IMR-90 (cell line): ENCODE data around the gene C12orf54. TPM values are rescaled to one million over a fixed set of nuclear protein-coding genes. Genes with fewer than 3 reads are reported as not detected.

Experiments used
- ATAC-seq: fragments of 200-7000 bp; cut with Tn5 transposase; 2 replicates; pipeline ENCODE4 v1.9.1; 2020; ENCODE audit warnings: low read depth, mild to moderate bottlenecking, moderate library complexity
- BruUV-seq: library from RNA; stranded (reverse); fragments of 400-500 nt; replicated peaks from 2 replicates; lab custom pipeline; 2021; lab: Mats Ljungman, UMichigan
- CTCF ChIA-PET: fragments of 300-600 bp; formaldehyde crosslinking; extraction: SDS; loops from one replicate; lab custom pipeline; 2021; ENCODE audit warnings: antibody characterized with exemption; lab: Yijun Ruan, JAX
- POLR2A ChIA-PET: fragments of 300-600 bp; sonication (Branson Sonifier 250); formaldehyde crosslinking; loops from one replicate; lab custom pipeline; 2022; ENCODE audit warnings: antibody characterized with exemption; ENCODE audit not compliant: unreplicated experiment; lab: Charles Lee
- DNase-seq: peaks from one replicate; pipeline ENCODE4 v3.0.0; 2013
- H2AFZ ChIP-seq: replicated peaks from 2 replicates; pipeline ENCODE3; 2013; ENCODE audit warnings: low read length, mild to moderate bottlenecking; ENCODE audit not compliant: poor library complexity
- H2AK5ac ChIP-seq: 2 replicates; pipeline ENCODE4 v1.6.1; 2013; ENCODE audit warnings: low read depth, low read length, inconsistent platforms
- H2AK9ac ChIP-seq: replicated peaks from 2 replicates; pipeline ENCODE3; 2013; ENCODE audit warnings: mild to moderate bottlenecking, low read depth, low read length, moderate library complexity; ENCODE audit not compliant: poor library complexity
- H2BK120ac ChIP-seq: 2 replicates; pipeline ENCODE4 v1.6.1; 2013; ENCODE audit warnings: low read depth, low read length, inconsistent platforms
- H2BK15ac ChIP-seq: 3 replicates; pipeline ENCODE4 v1.6.1; 2013; ENCODE audit warnings: low read depth, low read length, inconsistent platforms
- H2BK20ac ChIP-seq: 2 replicates; pipeline ENCODE4 v1.6.1; 2013; ENCODE audit warnings: low read depth, mild to moderate bottlenecking, inconsistent platforms, low read length, moderate library complexity
- H2BK5ac ChIP-seq: 2 replicates; pipeline ENCODE4 v1.6.1; 2013; ENCODE audit warnings: mild to moderate bottlenecking, low read depth, low read length, inconsistent platforms; ENCODE audit not compliant: poor library complexity, severe bottlenecking
- H3K14ac ChIP-seq: replicated peaks from 2 replicates; pipeline ENCODE4 v1.6.1; 2013; ENCODE audit warnings: low read depth, low read length, inconsistent platforms
- H3K18ac ChIP-seq: 2 replicates; pipeline ENCODE4 v1.6.1; 2013; ENCODE audit warnings: low read depth, low read length, control low read depth
- H3K23ac ChIP-seq: 2 replicates; pipeline ENCODE4 v1.6.1; 2013; ENCODE audit warnings: low read depth, low read length, inconsistent platforms
- H3K27ac ChIP-seq: 2 replicates; pipeline ENCODE4 v1.5.1; 2013; ENCODE audit warnings: mild to moderate bottlenecking, control low read depth, low read length; ENCODE audit not compliant: insufficient read depth
- H3K27me3 ChIP-seq: 2 replicates; pipeline ENCODE4 v1.6.1; 2013; ENCODE audit warnings: low read length; ENCODE audit not compliant: control insufficient read depth, insufficient read depth
- H3K36me3 ChIP-seq: 2 replicates; pipeline ENCODE4 v1.6.1; 2013; ENCODE audit warnings: low read length, mixed read lengths; ENCODE audit not compliant: control insufficient read depth, insufficient read depth
- H3K4ac ChIP-seq: 2 replicates; pipeline ENCODE4 v1.6.1; 2013; ENCODE audit warnings: low read depth, low read length, inconsistent platforms
- H3K4me1 ChIP-seq: 2 replicates; pipeline ENCODE4 v1.6.1; 2013; ENCODE audit warnings: low read length, mixed read lengths; ENCODE audit not compliant: control insufficient read depth, insufficient read depth
- H3K4me2 ChIP-seq: 2 replicates; pipeline ENCODE4 v1.6.1; 2013; ENCODE audit warnings: low read depth, mild to moderate bottlenecking, control low read depth, low read length, moderate library complexity
- H3K4me3 ChIP-seq: 2 replicates; pipeline ENCODE4 v1.5.1; 2013; ENCODE audit warnings: low read depth, mild to moderate bottlenecking, control low read depth, low read length, moderate library complexity; ENCODE audit not compliant: insufficient read depth
- H3K56ac ChIP-seq: 2 replicates; pipeline ENCODE4 v1.6.1; 2013; ENCODE audit warnings: low read length, inconsistent platforms; ENCODE audit not compliant: insufficient read depth; ENCODE audit errors: extremely low read depth
- H3K79me1 ChIP-seq, 2 experiments: 2 replicates each; pipeline ENCODE4 v1.6.1; 2013; ENCODE audit warnings: low read length in 2 of 2, inconsistent platforms in 1 of 2, low read depth in 1 of 2
- H3K9ac ChIP-seq: 2 replicates; pipeline ENCODE4 v1.6.1; 2013; ENCODE audit warnings: low read depth, low read length, control low read depth
- H3K9me1 ChIP-seq: 2 replicates; pipeline ENCODE4 v1.6.1; 2013; ENCODE audit warnings: low read length, inconsistent platforms; ENCODE audit not compliant: insufficient read depth
- H3K9me3 ChIP-seq: 2 replicates; pipeline ENCODE4 v1.6.1; 2013; ENCODE audit warnings: low read length; ENCODE audit not compliant: control insufficient read depth, insufficient read depth
- H4K20me1 ChIP-seq: 2 replicates; pipeline ENCODE4 v1.6.1; 2013; ENCODE audit warnings: low read length, inconsistent platforms; ENCODE audit not compliant: insufficient read depth
- H4K5ac ChIP-seq: 2 replicates; pipeline ENCODE4 v1.6.1; 2013; ENCODE audit warnings: mild to moderate bottlenecking, low read depth, low read length, control low read depth
- H4K8ac ChIP-seq, 2 experiments: 2 replicates each; pipeline ENCODE4 v1.6.1; 2013; ENCODE audit warnings: low read depth in 2 of 2, low read length in 2 of 2, control low read depth in 1 of 2, inconsistent platforms in 1 of 2
- H4K91ac ChIP-seq: 2 replicates; pipeline ENCODE4 v1.6.1; 2013; ENCODE audit warnings: low read depth, low read length, inconsistent platforms; ENCODE audit not compliant: insufficient read depth
- CTCF ChIP-seq: conservative IDR thresholded peaks from 2 replicates; pipeline ENCODE4 v1.5.1; 2012; ENCODE audit warnings: mild to moderate bottlenecking, low read depth, low read length, improper control_type of control experiment
- MAFK ChIP-seq: IDR thresholded peaks from 2 replicates; pipeline ENCODE4 v1.6.1; 2012; ENCODE audit warnings: low read depth, low read length, improper control_type of control experiment
- RAD21 ChIP-seq: IDR thresholded peaks from 2 replicates; pipeline ENCODE4 v1.6.1; 2012; ENCODE audit warnings: low read length, improper control_type of control experiment
- USF2 ChIP-seq: fragments of 150-350 bp; IDR thresholded peaks from 2 replicates; pipeline ENCODE4 v1.6.1; 2017; ENCODE audit warnings: mild to moderate bottlenecking, antibody characterized with exemption, low read length, low read depth
- WGBS, 2 experiments: methylation state at CpG; one replicate each; pipeline versions ENCODE4 v1.1.5 to v1.1.7; 2013; ENCODE audit warnings: missing lambda C conversion rate in 2 of 2; ENCODE audit not compliant: insufficient read length in 1 of 2; ENCODE audit errors: extremely low coverage in 2 of 2; 5-methylcytosine and 5-hydroxymethylcytosine counted together
- dilution Hi-C: fragments of 300-500 bp; cut with HindIII; formaldehyde crosslinking; loops from one replicate; pipeline ENCODE4 v1.14.3; 2018; ENCODE audit warnings: low sequenced_read_pairs; ENCODE audit not compliant: unreplicated experiment
- in situ Hi-C: fragments of 300-500 bp; cut with MboI; formaldehyde crosslinking; loops from 3 replicates; pipeline ENCODE4 v1.14.3; 2019; ENCODE audit warnings: low sequenced_read_pairs, inconsistent platforms, mixed read lengths
- intact Hi-C: fragments of 100-400 bp; cut with micrococcal nuclease; formaldehyde crosslinking; loops from 2 replicates; pipeline ENCODE4 v1.10.0; 2022
- polyA plus RNA-seq, 3 experiments: library from polyadenylated mRNA; depleted of rRNA; stranded (reverse); fragments of >200 nt; gene quantifications; 2 replicates each; pipeline ENCODE4 v1.2.3, GENCODE V29; 2012; ENCODE audit warnings: low replicate concordance in 1 of 3
- total RNA-seq: library from RNA; depleted of rRNA; stranded (reverse); fragments of >200 nt; gene quantifications from 2 replicates; pipeline ENCODE4 v1.2.3, GENCODE V29; 2012; rRNA removed

Gene C12orf54
- total and polyA plus RNA-seq, 2 of the 4 experiments (the other 2 are of a cell fraction) = not detected

- Histone ChIP-seq H3K27me3 (peaks cover 4% of the 10 kb centered on the region; the same call in 1 of the 2 replicates), H3K23ac (no peak overlapping the region), H3K4me2 (no peak overlapping the region), H3K36me3 (no peaks in the 10 kb centered on the region), H3K4me3 (no peak overlapping the region), H4K91ac (no peak overlapping the region), H3K4ac (no peak overlapping the region), H2BK15ac (no peak overlapping the region), H2AFZ (no peak overlapping the region), H2BK20ac (no peak overlapping the region), H3K18ac (no peak overlapping the region), H4K20me1 (no peaks in the 10 kb centered on the region), H3K56ac (no peak overlapping the region), H2AK5ac (no peak overlapping the region), H2AK9ac (no peak overlapping the region), H3K4me1 (no peaks in the 10 kb centered on the region), H3K27ac (no peak overlapping the region), H3K9ac (no peak overlapping the region), H3K79me1 (no peaks in the 10 kb centered on the region), H4K5ac (no peak overlapping the region), H3K9me1 (no peaks in the 10 kb centered on the region), H4K8ac (no peak overlapping the region), H2BK120ac (no peak overlapping the region), H3K9me3 (no peaks in the 10 kb centered on the region), H2BK5ac (no peak overlapping the region), H3K14ac (no peak overlapping the region)
- in situ Hi-C loops (loop anchor here (25.0 kb wide), 1 partner anchor 241 kb away; the partner anchor contains the start of gene ADCY6), intact Hi-C loops (no loop called here), dilution Hi-C loops (no loop called here)
- TF ChIP-seq RAD21 (no peak), MAFK (no peak), USF2 (no peak), CTCF (no peak)
- BruUV-seq = no TSS peak
- ATAC-seq (no peak), DNase-seq (no peak)
- CTCF ChIA-PET = interaction anchor here (0.7 to 1.7 kb wide), 2 partner anchors 72 to 114 kb away, joined by 6 to 10 read pairs; no protein-coding TSS in a partner anchor
- POLR2A ChIA-PET = no interaction called here
- WGBS, 2 experiments = no CpG with 5 or more reads among the region's 4 CpGs
Measured at GRCh38 chr12:48545833-48546469, 63.7 kb downstream of the C12orf54 start.

Other genes with a start within 250 kb of the C12orf54 start
- 3.9 and 5.2 TPM in 2 replicates for gene ZNF641, start 131.6 kb upstream of the C12orf54 start, total RNA-seq
- 2.3 and 2.5 TPM in 2 replicates for gene ZNF641, start 131.6 kb upstream of the C12orf54 start, polyA plus RNA-seq (2012; rRNA removed)
- gene ANP32D, start 9.9 kb upstream of the C12orf54 start, total RNA-seq = not detected in 2 replicates
- not detected in 2 replicates for gene ANP32D, start 9.9 kb upstream of the C12orf54 start, polyA plus RNA-seq (2012; rRNA removed)
- not detected in 2 replicates for gene OR8S1, start 43.1 kb downstream of the C12orf54 start, total RNA-seq
- gene OR8S1, start 43.1 kb downstream of the C12orf54 start, polyA plus RNA-seq (2012; rRNA removed) = not detected in 2 replicates
- gene LALBA, start 87.5 kb downstream of the C12orf54 start, total RNA-seq = not detected in 2 replicates
- not detected in 2 replicates for gene LALBA, start 87.5 kb downstream of the C12orf54 start, polyA plus RNA-seq (2012; rRNA removed)
- gene KANSL2, start 199.7 kb downstream of the C12orf54 start, total RNA-seq = 46.4 and 47.5 TPM in 2 replicates
- 23.3 and 25.2 TPM in 2 replicates for gene KANSL2, start 199.7 kb downstream of the C12orf54 start, polyA plus RNA-seq (2012; rRNA removed)
- gene CCNT1, start 234.2 kb downstream of the C12orf54 start, total RNA-seq = 30.3 and 74.0 TPM in 2 replicates
- 7.9 and 9.0 TPM in 2 replicates for gene CCNT1, start 234.2 kb downstream of the C12orf54 start, polyA plus RNA-seq (2012; rRNA removed)